ENCODE data around the gene PRSS27.

The PRSS27 gene

GRCh38 chr16:2752850-2753732 is 33.1 kb upstream of the PRSS27 start (continued):
- TF ChIP-seq PATZ1 (tag by site-specific recombination; IDR thresholded peaks at IDR 0.05) (peak; percentile 89), ZNF2 (tag by site-specific recombination; IDR thresholded peaks at IDR 0.05) (no peak), ZBTB10 (tag by site-specific recombination; IDR thresholded peaks at IDR 0.05) (peak; percentile 34; the same call in 1 of the 2 replicates), ZNF133 (tag by site-specific recombination; IDR thresholded peaks at IDR 0.05) (no peak), ATF2 (tag by site-specific recombination; IDR thresholded peaks at IDR 0.05; ENCODE audit: low read depth) (no peak), PBX3 (CRISPR knock-in tag; IDR thresholded peaks at IDR 0.05) (0 out of 2 replicates have a peak, but pooled peaks have one; percentile 13), ZNF239 (tag by site-specific recombination; IDR thresholded peaks at IDR 0.05) (no peak), ZBTB8A (tag by site-specific recombination; IDR thresholded peaks at IDR 0.05) (peak; percentile 71), ZNF514 (tag by site-specific recombination; IDR thresholded peaks at IDR 0.05) (no peak), ZNF140 (tag by site-specific recombination; IDR thresholded peaks at IDR 0.05) (no peak), ZSCAN4 (tag by site-specific recombination; IDR thresholded peaks at IDR 0.05) (no peak), ZNF555 (tag by site-specific recombination; conservative IDR thresholded peaks at IDR 0.05) (no peak), ZNF791 (tag by site-specific recombination; IDR thresholded peaks at IDR 0.05) (no peak), WT1 (tag by site-specific recombination; IDR thresholded peaks at IDR 0.05) (no peak), ZBTB6 (tag by site-specific recombination; IDR thresholded peaks at IDR 0.05) (no peak; the same call in 1 of the 2 replicates), ZNF26 (tag by site-specific recombination; IDR thresholded peaks at IDR 0.05) (no peak), ZFP37 (tag by site-specific recombination; IDR thresholded peaks at IDR 0.05) (peak; percentile 48; the same call in 1 of the 2 replicates), KLF7 (tag by site-specific recombination; IDR thresholded peaks at IDR 0.05; ENCODE audit: borderline replicate concordance) (no peak), KLF10 (tag by site-specific recombination; IDR thresholded peaks at IDR 0.05) (peak; percentile 36; the same call in 1 of the 2 replicates), ZNF623 (tag by site-specific recombination; IDR thresholded peaks at IDR 0.05) (0 out of 2 replicates have a peak, but pooled peaks have one; percentile 9), AEBP2 (tag by site-specific recombination; IDR thresholded peaks at IDR 0.05; ENCODE audit: borderline replicate concordance) (no peak), ZNF776 (tag by site-specific recombination; IDR thresholded peaks at IDR 0.05; ENCODE audit: borderline replicate concordance) (no peak), BCL11B (tag by site-specific recombination; IDR thresholded peaks at IDR 0.05; ENCODE audit: low read depth) (0 out of 2 replicates have a peak, but pooled peaks have one; percentile 42)
